Activated T-helper 2 cell treated with anti-CD3 and anti-CD28 coated beads, Interferon-gamma antibody, Interleukin-2, Interleukin-4, amounts not matched to agents 10 μg/mL and 5 μg/mL and 100 μg/mL, durations not matched to agents 14 hours and 24 hours and 36 hours (primary cell): Measurements from ENCODE around the gene AFF1. TPM values are rescaled to one million over a fixed set of nuclear protein-coding genes. Genes with fewer than 3 reads are reported as not detected.
"Not testable (repeated sequence)": the region's sequence is repeated elsewhere in the genome, so short reads cannot be mapped to it uniquely, and the experiment has no call there.

Source experiments
- DNase-seq: peaks from one replicate; pipeline ENCODE4 v3.0.0; 2021; ENCODE audit warnings: low spot score
- H3K27ac Mint-ChIP-seq: one replicate; pipeline ENCODE4 v1.8.0; 2021; ENCODE audit warnings: mixed read lengths
- H3K27me3 Mint-ChIP-seq: one replicate; pipeline ENCODE4 v1.8.0; 2021; ENCODE audit warnings: low read depth, mixed read lengths
- H3K36me3 Mint-ChIP-seq: one replicate; pipeline ENCODE4 v1.8.0; 2021; ENCODE audit warnings: low read depth, mixed read lengths
- H3K4me1 Mint-ChIP-seq: one replicate; pipeline ENCODE4 v1.8.0; 2021; ENCODE audit warnings: low read depth, mixed read lengths
- H3K4me3 Mint-ChIP-seq: one replicate; pipeline ENCODE4 v1.8.0; 2021; ENCODE audit warnings: low read depth, mild to moderate bottlenecking, moderate library complexity, mixed read lengths
- H3K9me3 Mint-ChIP-seq: one replicate; pipeline ENCODE4 v1.8.0; 2021; ENCODE audit warnings: mixed read lengths
- intact Hi-C: fragments of 100-400 bp; cut with micrococcal nuclease; formaldehyde crosslinking; loops from one replicate; pipeline ENCODE4 v1.15.1; 2023
- total RNA-seq: library from RNA; stranded (reverse); gene quantifications from 2 replicates; pipeline ENCODE4 v1.2.3, GENCODE V29; 2022

Gene AFF1
- total RNA-seq, 1 donor from 2014 or later: 60.4 TPM

DNA sequence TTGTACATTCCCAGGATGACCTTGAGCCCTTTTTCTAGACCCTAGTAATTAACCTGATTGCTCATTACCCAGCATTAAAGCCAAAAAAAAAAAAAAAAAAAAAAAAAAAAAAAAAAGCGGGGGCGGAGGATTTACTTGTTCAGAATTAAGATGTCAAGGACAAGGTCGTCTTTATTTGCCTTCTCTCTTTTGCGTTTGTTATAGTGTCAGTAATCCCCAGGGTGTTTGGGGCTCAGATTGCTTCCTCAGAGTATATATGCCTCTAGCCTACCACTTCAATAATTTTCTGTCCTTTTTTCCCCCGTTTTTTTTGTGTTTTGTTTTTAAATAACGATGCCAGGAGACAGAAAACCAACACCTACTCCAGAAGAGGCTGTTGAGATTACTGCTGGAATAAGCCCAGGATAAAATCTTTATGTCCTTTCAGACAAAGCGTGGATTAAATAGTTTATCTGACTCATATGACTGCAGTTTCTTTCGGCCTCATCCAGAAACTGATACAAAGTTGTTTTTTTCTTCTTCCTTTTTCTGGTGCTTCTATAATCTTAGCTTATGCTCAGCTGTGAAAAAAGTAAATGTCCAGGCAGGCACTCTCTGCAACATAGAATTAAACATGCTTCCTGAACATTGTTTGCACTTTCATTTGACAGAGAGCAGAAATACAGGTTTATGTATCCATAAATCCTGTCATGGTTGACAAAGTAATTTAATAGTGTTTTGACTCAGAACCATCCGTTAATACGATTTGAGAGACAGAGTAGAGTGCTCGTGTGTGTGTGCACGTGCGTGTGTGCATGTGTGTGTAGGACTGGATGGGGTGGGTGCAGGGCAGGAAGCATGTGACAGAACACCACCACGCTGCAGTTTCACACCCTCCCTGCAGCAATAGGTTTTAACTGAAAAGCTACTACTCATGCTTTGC is 138.6 kb downstream of the AFF1 start:
- H3K27ac Mint-ChIP-seq: peak overlapping the region; percentile 88
- peaks cover 48% of the 10 kb centered on the region for H3K4me1 Mint-ChIP-seq
- H3K27me3 Mint-ChIP-seq: no peaks in the 10 kb centered on the region
- peak; percentile 46 for DNase-seq
- no peaks in the 10 kb centered on the region for H3K9me3 Mint-ChIP-seq
- intact Hi-C loops: loop anchor here (1.0 to 2.0 kb wide), 4 partner anchors 15 to 139 kb away; partner anchors contain the start of gene AFF1
- H3K36me3 Mint-ChIP-seq: peaks cover 12% of the 10 kb centered on the region
- H3K4me3 Mint-ChIP-seq: peak overlapping the region; percentile 74

DNA sequence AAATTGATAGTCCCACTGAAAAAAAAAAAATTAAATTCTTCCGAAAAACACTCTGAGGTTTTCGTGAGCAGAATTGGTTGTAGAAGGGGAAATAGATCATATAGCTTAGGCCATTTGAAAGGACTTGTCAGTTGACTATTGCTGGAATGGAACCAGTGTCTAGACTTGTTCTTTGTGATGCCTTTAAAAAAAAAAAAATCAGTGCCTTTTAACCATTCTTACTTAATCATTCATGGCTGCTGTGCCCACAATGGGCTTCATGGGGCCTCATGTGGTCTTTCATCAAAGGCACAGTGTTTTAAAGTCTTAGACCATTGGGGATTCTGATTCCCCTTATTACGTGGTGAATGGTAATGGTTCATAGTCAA is 139.3 kb downstream of the AFF1 start:
- no peaks in the 10 kb centered on the region for H3K9me3 Mint-ChIP-seq
- peak overlapping the region; percentile 88 for H3K27ac Mint-ChIP-seq
- no peak for DNase-seq
- H3K4me3 Mint-ChIP-seq: peak overlapping the region; percentile 74
- intact Hi-C loops: loop anchor here (2.0 kb wide), 1 partner anchor 29 kb away; no protein-coding TSS in a partner anchor
- no peaks in the 10 kb centered on the region for H3K27me3 Mint-ChIP-seq
- peaks cover 46% of the 10 kb centered on the region for H3K4me1 Mint-ChIP-seq
- peaks cover 12% of the 10 kb centered on the region for H3K36me3 Mint-ChIP-seq

DNA sequence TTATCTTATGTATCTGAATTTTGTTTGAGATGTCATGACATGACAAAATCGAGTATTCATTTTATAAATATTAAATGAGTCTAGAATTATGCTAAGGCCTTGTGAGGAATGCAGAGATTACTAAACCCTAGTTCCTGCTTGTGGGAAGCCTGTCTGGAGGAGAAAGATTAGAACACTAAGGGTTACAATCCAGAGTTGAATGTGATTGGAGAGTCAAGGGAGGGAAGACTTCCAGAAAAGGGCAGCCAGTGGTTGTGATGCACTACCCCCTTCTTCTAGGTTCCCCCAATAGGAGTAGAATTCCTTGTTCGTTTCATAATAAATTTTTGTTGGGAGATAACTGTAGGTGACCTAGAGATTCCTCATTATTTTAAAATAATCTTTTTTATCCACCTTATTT is 141.1 kb downstream of the AFF1 start:
- Mint-ChIP-seq H3K4me3 (no peak overlapping the region), H3K9me3 (no peaks in the 10 kb centered on the region), H3K27me3 (no peaks in the 10 kb centered on the region), H3K36me3 (peaks cover 15% of the 10 kb centered on the region), H3K27ac (no peak overlapping the region), H3K4me1 (peaks cover 56% of the 10 kb centered on the region)
- DNase-seq: no peak
- intact Hi-C loops: loop anchor here (2.0 kb wide), 1 partner anchor 27 kb away; no protein-coding TSS in a partner anchor

DNA sequence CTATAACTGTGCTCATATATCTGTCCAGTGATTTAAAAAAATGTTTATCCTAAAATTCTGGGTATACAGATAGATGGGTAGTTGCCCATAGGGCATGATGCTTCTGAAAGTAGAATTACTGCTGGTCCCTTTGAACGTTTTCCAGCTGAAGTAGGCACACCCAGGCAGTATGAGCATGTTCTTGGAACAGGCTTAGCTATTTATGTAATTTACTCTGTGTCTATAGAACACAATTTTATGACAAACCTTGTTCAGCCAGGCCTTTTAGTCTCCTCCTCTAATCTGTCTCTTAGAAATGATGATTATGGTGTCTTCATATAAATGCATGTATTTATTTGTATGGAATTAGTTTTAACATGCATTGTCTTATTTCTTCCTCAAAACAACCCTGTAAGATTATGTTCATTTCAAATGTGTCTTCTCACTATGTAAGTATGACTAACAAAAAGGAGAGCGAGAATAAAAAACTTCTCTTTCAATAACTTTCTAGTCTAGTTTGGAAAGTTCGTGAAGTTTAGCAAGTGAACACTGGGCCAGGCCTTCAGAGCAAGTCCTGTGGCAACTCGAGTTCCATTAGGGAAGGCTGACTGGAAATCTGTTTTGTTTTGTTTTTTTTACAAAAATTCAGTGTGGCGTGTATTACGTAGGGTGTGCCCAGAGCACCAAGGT is 142.0 kb downstream of the AFF1 start:
- no peak overlapping the region for H3K4me3 Mint-ChIP-seq
- no peaks in the 10 kb centered on the region for H3K27me3 Mint-ChIP-seq
- peaks cover 49% of the 10 kb centered on the region for H3K4me1 Mint-ChIP-seq
- H3K27ac Mint-ChIP-seq: no peak overlapping the region
- H3K36me3 Mint-ChIP-seq: peaks cover 18% of the 10 kb centered on the region
- no peaks in the 10 kb centered on the region for H3K9me3 Mint-ChIP-seq
- DNase-seq: no peak
- intact Hi-C loops: no loop called here

DNA sequence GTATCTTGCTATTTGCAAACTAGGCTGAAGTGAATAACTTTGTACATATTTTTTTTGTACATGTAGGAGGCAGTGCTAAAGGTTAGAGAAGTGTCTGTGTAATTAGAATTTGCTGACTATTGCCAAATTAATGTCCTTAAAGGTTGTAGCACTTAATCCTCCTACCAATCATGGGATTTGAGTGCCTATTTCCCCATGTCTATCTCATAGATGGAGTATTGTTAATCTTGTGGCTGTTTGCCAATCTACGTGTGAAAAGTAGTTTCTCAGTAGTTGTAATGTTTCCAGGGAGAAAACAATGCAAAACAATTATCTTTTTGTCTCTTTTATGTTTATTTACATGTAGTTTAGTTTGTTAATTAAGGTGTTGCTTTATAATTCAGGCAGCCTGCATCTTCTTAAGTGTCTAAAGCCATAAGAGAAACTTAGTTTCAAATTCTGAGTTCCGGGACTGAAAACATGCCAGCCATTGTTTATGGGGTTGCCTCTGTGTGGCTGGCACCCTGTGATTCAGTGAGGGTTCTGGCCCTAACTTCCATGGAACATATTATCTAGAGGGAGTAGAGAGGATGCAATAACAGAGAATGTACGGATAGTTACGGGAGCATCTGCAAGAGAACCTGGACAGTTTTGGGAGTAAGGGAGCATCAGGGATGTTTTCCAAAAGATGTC is 143.2 kb downstream of the AFF1 start:
- intact Hi-C loops: no loop called here
- Mint-ChIP-seq H3K27ac (no peak overlapping the region), H3K9me3 (no peaks in the 10 kb centered on the region), H3K27me3 (no peaks in the 10 kb centered on the region), H3K4me3 (no peak overlapping the region), H3K4me1 (peaks cover 44% of the 10 kb centered on the region), H3K36me3 (peaks cover 18% of the 10 kb centered on the region)
- DNase-seq: no peak

DNA sequence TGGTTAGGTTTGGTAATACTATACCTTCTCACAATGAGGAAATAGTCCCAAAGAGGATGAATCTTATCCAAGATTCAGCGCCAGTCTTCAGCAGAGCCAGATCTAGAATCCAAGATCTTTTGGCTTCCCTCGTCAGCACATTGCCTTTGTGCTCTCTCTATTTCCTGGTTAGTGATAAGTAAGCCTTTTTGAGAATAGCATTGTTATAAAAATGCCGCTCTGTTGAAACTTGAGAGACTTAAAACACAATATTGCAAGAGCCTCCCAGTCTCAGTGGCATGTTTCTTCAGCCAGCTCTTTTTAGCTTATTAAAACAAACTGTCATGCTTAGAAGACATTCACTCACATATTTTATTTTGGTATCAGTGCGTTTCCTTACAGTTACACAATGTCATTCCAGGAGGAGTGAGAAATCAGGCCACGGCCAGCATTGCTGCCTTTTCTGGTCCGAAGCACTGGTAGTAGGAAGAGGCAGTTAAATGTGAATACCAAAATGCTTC is 144.2 kb downstream of the AFF1 start:
- H3K9me3 Mint-ChIP-seq: no peaks in the 10 kb centered on the region
- H3K27me3 Mint-ChIP-seq: no peaks in the 10 kb centered on the region
- intact Hi-C loops: no loop called here
- no peak for DNase-seq
- H3K36me3 Mint-ChIP-seq: peaks cover 22% of the 10 kb centered on the region
- H3K27ac Mint-ChIP-seq: no peak overlapping the region
- H3K4me3 Mint-ChIP-seq: no peak overlapping the region
- peaks cover 41% of the 10 kb centered on the region for H3K4me1 Mint-ChIP-seq

DNA sequence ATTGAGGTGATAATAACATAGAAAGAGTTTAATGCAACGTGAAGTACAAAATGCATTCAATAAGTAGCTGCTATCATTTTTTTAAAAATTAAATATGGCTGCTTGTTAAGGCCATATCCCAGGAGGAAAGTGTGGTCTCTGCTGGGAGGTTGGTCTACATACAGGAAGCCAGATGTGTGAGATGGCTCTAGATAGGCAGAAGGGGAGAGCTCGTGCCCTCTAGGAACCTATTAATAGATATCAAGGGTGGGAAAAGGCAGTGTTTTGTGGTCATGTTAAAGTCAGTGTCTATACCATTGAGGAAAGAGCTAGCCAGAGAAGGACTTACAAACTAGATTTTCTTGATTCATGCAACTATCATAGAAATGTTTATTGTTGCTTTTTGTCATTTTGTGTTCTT is 145.2 kb downstream of the AFF1 start:
- no peaks in the 10 kb centered on the region for H3K27me3 Mint-ChIP-seq
- no peak overlapping the region for H3K27ac Mint-ChIP-seq
- peaks cover 30% of the 10 kb centered on the region for H3K36me3 Mint-ChIP-seq
- no peak overlapping the region for H3K4me3 Mint-ChIP-seq
- peaks cover 38% of the 10 kb centered on the region for H3K4me1 Mint-ChIP-seq
- no peak for DNase-seq
- intact Hi-C loops: no loop called here
- no peaks in the 10 kb centered on the region for H3K9me3 Mint-ChIP-seq

DNA sequence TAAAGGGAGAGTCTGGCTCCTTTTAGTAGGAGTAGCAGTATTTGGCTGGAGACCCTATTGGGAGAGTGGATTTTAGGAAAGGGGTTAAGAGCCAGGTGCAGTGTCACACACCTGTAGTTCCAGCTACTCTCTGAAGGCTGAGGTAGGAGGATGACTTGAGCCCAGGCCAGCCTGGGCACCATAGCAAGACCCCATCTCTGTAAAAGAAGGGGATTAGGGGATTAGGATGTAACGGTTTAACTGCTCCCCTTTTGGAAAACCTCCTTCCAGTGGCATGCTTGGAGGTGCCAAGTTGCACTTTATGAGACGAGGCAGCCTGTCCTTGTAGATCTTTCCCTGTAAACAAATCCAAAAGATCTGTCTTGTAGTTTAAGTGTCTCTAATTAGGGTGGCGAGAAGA is 145.7 kb downstream of the AFF1 start:
- Mint-ChIP-seq H3K36me3 (peaks cover 27% of the 10 kb centered on the region), H3K4me1 (peaks cover 36% of the 10 kb centered on the region), H3K4me3 (no peak overlapping the region), H3K9me3 (no peaks in the 10 kb centered on the region), H3K27me3 (no peaks in the 10 kb centered on the region), H3K27ac (no peak overlapping the region)
- intact Hi-C loops: no loop called here
- no peak for DNase-seq

DNA sequence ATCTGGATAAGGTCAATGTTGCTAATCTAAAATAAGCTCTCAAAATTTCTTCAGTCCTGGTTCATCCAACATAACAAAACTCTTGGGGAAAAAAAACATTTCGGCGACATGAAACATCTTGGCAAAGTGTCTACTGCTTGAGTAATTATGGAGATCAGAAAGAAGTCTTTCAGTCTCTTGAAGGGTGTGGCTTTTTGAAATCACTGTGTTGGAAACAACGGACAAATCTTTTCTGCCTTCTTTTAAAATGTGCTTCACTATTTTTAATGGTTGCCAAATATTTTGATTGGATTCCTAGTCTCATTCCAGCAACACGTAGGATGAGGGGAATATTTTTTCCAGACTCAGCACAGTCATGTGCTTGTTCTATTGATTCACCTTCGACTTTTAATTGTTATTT is 147.0 kb downstream of the AFF1 start:
- DNase-seq: no peak
- no peak overlapping the region for H3K4me3 Mint-ChIP-seq
- peaks cover 33% of the 10 kb centered on the region for H3K36me3 Mint-ChIP-seq
- intact Hi-C loops: no loop called here
- H3K4me1 Mint-ChIP-seq: peaks cover 34% of the 10 kb centered on the region
- no peaks in the 10 kb centered on the region for H3K27me3 Mint-ChIP-seq
- H3K27ac Mint-ChIP-seq: no peak overlapping the region
- H3K9me3 Mint-ChIP-seq: no peaks in the 10 kb centered on the region

DNA sequence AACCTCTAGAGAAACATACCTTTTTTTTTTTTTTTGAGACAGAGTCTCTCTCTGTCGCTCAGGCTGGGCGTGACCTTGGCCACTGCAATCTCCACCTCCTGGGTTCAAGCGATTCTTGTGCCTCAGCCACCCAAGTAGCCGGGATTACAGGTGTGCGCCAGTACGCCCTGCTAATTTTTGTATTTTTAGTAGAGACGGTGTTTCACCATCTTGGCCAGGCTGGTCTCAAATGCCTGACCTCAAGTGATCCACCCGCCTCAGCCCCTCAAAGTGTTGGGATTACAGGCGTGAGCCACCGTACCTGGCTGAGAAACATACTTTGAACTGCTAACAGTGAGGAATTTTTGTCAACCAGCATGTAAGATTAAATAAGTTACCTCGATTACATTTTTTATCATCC is 150.9 kb downstream of the AFF1 start:
- intact Hi-C loops: not testable (repeated sequence)

DNA sequence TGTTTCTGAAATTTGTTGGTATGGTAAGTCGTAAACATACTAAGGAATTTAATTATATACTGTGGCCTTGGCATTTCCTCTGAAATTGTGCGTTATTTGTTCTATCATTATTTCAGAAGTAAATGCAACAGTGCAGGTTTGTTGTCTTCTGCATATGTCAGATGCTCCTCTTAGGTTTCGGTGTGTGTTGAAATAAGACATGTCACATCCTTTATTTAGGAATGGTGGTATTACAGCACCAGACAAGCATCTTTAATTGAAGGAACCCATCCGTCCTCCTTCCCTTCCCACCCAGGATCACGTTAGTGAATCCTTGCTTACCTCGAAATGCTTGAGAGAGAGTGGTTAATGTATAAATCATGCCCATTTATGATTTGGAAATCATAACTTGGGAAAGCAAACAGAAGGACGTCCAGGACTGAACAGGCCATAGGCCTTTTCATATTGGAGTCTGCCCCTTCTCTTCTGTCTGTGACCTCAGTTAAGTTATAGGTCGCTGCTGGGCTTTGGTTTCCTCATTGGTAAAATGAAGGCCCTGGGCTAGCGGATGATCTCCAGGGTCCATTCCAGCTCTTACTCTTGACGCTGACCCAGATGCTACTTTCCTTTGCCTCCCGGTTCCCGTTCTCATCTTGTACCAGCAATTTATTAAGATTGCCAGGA is 151.5 kb downstream of the AFF1 start:
- no peak overlapping the region for H3K27ac Mint-ChIP-seq
- no peaks in the 10 kb centered on the region for H3K9me3 Mint-ChIP-seq
- no peak overlapping the region for H3K4me3 Mint-ChIP-seq
- H3K4me1 Mint-ChIP-seq: peaks cover 20% of the 10 kb centered on the region
- peaks cover 32% of the 10 kb centered on the region for H3K36me3 Mint-ChIP-seq
- no peak for DNase-seq
- no peaks in the 10 kb centered on the region for H3K27me3 Mint-ChIP-seq
- intact Hi-C loops: no loop called here

More for the DNA sequence above, 150.9 kb downstream of the AFF1 start:
- not testable (repeated sequence) for H3K27me3 Mint-ChIP-seq, DNase-seq, H3K27ac Mint-ChIP-seq, H3K9me3 Mint-ChIP-seq, H3K4me3 Mint-ChIP-seq
- Mint-ChIP-seq H3K4me1 (peaks cover 20% of the 10 kb centered on the region), H3K36me3 (peaks cover 34% of the 10 kb centered on the region)

DNA sequence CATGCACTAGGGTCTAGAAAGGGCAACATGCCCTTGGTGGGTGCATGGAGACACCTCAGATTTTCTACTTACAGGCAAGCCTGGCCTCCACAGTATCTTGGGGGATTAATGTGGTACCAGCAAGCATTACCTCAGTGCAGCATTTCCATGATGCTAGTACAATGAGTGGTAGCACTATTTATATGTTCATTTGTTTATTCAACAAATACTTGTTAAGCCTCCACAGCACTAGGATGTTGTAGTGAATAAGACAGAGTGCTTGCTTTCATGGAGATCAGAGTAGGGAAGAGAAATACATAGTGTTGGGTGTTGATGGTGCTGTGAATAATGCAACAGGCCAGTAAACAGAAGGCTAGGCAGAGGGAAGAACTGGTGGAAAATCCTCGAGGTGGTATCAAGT is 152.2 kb downstream of the AFF1 start:
- Mint-ChIP-seq H3K36me3 (peaks cover 25% of the 10 kb centered on the region), H3K9me3 (no peaks in the 10 kb centered on the region), H3K27me3 (no peaks in the 10 kb centered on the region), H3K4me3 (no peak overlapping the region), H3K27ac (no peak overlapping the region), H3K4me1 (peaks cover 20% of the 10 kb centered on the region)
- DNase-seq: no peak
- intact Hi-C loops: no loop called here
